A673 (cell line): Measurements from ENCODE around the gene PRDM16.

Experiments
- EZH2 ChIP-seq: fragments of 200-600 bp; sonication (generic); IDR thresholded peaks from 2 replicates; pipeline ENCODE4 v1.6.1; 2017; ENCODE audit warnings: borderline replicate concordance, low read depth, mild to moderate bottlenecking, mixed read lengths, antibody characterized with exemption, low read length; ENCODE audit not compliant: poor library complexity, severe bottlenecking
- TF ChIP-seq, protein P1 (sequence below): fragments of 300-800, 200-600 bp; sonication (generic); conservative IDR thresholded peaks from 2 replicates; pipeline ENCODE4 v1.5.1; 2017; ENCODE audit warnings: low read depth, mild to moderate bottlenecking, antibody characterized with exemption, low read length, moderate library complexity, mixed read lengths

DNA sequence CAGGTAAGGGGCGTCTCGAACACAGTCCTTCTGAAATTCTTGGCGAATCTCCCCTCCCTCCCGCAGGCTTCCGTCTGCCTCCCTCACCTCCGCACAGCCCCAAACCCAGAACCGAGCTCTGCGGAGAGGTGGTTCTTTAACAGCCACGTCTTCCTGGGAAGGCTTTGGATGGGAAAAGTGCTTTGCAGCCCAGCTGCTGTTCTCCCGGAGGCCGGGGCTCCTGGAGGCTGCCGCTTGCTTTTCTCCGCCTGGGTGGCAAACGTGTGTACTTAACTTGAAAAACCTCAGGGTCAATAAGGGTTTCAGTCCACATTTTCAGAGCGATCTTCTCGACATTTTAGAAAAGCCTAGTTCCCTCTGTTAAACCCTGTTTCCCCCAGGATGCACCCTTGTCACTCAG, 109.3 kb downstream of the PRDM16 start:
- TF ChIP-seq, protein P1, sequence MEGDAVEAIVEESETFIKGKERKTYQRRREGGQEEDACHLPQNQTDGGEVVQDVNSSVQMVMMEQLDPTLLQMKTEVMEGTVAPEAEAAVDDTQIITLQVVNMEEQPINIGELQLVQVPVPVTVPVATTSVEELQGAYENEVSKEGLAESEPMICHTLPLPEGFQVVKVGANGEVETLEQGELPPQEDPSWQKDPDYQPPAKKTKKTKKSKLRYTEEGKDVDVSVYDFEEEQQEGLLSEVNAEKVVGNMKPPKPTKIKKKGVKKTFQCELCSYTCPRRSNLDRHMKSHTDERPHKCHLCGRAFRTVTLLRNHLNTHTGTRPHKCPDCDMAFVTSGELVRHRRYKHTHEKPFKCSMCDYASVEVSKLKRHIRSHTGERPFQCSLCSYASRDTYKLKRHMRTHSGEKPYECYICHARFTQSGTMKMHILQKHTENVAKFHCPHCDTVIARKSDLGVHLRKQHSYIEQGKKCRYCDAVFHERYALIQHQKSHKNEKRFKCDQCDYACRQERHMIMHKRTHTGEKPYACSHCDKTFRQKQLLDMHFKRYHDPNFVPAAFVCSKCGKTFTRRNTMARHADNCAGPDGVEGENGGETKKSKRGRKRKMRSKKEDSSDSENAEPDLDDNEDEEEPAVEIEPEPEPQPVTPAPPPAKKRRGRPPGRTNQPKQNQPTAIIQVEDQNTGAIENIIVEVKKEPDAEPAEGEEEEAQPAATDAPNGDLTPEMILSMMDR, result no peak
- no peak for TF ChIP-seq EZH2
